Neural crest cell (in vitro differentiated cells): ENCODE results near the gene SPRYD3. TPM values are rescaled to one million over a fixed set of nuclear protein-coding genes. Genes with fewer than 3 reads are reported as not detected.
A peak's percentile ranks its signal among the peaks of the same experiment; 100 is the strongest.

Experiments
- DNase-seq: peaks from one replicate; pipeline ENCODE4 v3.0.0; 2021; ENCODE audit warnings: low read depth, mixed read lengths, low spot score
- H3K27ac Mint-ChIP-seq: one replicate; pipeline ENCODE4 v1.8.0; 2021; ENCODE audit warnings: mild to moderate bottlenecking, mixed read lengths; ENCODE audit not compliant: unreplicated experiment
- H3K27me3 Mint-ChIP-seq: 2 replicates; pipeline ENCODE4 v1.8.0; 2021; ENCODE audit warnings: low read depth, mild to moderate bottlenecking, mixed read lengths
- H3K36me3 Mint-ChIP-seq: 2 replicates; pipeline ENCODE4 v1.8.0; 2021; ENCODE audit warnings: low read depth, mild to moderate bottlenecking, mixed read lengths
- H3K4me1 Mint-ChIP-seq: 2 replicates; pipeline ENCODE4 v1.8.0; 2021; ENCODE audit warnings: mixed read lengths
- H3K4me3 Mint-ChIP-seq: one replicate; pipeline ENCODE4 v1.8.0; 2021; ENCODE audit warnings: mild to moderate bottlenecking, mixed read lengths
- H3K9me3 Mint-ChIP-seq: 2 replicates; pipeline ENCODE4 v1.8.0; 2021; ENCODE audit warnings: mixed read lengths
- microRNA-seq: library from miRNA; unstranded; fragments of <30 nt; microRNA quantifications from one replicate; pipeline ENCODE4, GENCODE V29; 2020
- total RNA-seq: library from RNA; stranded (reverse); gene quantifications from 2 replicates; pipeline ENCODE4 v1.2.1, GENCODE V29; 2021
- TF ChIP-seq, protein P1 (sequence below): fragments of 200-600 bp; sonication (generic); conservative IDR thresholded peaks from 2 replicates; pipeline ENCODE4 v1.5.0; 2021; ENCODE audit warnings: antibody characterized with exemption, mild to moderate bottlenecking

The SPRYD3 gene
- total RNA-seq, 1 donor from 2014 or later = 11.2 TPM

DNA sequence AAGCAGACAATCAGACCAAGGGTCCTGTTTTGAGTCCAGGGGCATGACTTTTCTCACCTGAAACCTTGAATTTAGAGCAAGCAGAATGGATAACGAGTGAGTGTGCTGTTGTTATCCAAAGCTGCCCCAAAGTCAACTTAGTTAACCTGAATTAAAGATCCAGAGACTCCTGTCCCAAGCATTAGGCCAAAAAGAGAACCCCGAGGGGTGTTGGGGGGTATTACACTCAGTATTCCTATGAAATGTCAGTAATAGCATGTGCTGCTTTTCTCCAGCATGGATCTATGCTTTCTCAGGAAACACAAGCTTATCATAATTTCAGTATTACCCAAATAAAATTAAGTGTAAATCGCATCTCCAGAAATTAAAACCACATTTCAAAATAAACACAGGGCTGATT, 53.9 kb downstream of the SPRYD3 start:
- H3K27me3 Mint-ChIP-seq = no peaks in the 10 kb centered on the region
- no peak for DNase-seq
- no peaks in the 10 kb centered on the region for H3K4me1 Mint-ChIP-seq
- H3K4me3 Mint-ChIP-seq = no peak overlapping the region
- TF ChIP-seq, protein P1, sequence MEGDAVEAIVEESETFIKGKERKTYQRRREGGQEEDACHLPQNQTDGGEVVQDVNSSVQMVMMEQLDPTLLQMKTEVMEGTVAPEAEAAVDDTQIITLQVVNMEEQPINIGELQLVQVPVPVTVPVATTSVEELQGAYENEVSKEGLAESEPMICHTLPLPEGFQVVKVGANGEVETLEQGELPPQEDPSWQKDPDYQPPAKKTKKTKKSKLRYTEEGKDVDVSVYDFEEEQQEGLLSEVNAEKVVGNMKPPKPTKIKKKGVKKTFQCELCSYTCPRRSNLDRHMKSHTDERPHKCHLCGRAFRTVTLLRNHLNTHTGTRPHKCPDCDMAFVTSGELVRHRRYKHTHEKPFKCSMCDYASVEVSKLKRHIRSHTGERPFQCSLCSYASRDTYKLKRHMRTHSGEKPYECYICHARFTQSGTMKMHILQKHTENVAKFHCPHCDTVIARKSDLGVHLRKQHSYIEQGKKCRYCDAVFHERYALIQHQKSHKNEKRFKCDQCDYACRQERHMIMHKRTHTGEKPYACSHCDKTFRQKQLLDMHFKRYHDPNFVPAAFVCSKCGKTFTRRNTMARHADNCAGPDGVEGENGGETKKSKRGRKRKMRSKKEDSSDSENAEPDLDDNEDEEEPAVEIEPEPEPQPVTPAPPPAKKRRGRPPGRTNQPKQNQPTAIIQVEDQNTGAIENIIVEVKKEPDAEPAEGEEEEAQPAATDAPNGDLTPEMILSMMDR = no peak
- no peaks in the 10 kb centered on the region for H3K9me3 Mint-ChIP-seq
- no peak overlapping the region for H3K27ac Mint-ChIP-seq
- peaks cover 27% of the 10 kb centered on the region for H3K36me3 Mint-ChIP-seq

DNA sequence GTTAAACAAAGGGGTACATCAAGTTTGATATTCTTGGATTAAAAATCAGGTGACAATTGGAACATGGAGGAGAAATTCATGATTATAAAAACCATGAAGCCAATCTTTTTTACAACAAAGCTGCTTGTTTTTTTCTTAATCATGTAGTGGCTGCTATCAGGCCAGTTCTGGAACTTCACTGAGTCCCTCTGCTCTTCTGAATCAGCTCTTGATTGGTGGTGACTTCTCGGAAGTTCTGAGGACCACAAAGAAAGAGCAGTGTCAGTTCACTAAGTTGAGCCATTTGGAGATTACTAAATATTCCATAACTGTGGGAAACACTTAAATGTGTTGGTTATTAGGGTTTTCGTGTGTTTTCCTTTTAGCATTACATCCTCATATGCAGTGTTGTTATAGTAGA, 64.5 kb downstream of the SPRYD3 start:
- H3K9me3 Mint-ChIP-seq = no peaks in the 10 kb centered on the region
- peak overlapping the region; percentile 5 for H3K27ac Mint-ChIP-seq
- TF ChIP-seq, protein P1 = no peak
- H3K4me1 Mint-ChIP-seq = peaks cover 19% of the 10 kb centered on the region
- no peaks in the 10 kb centered on the region for H3K27me3 Mint-ChIP-seq
- H3K36me3 Mint-ChIP-seq = peaks cover 22% of the 10 kb centered on the region
- H3K4me3 Mint-ChIP-seq = peak overlapping the region; percentile 23
- no peak for DNase-seq

Small RNA genes lying within 50 kb of the gene (microRNA-seq; reads per million reads assigned to microRNA genes)
- gene MIR6757 = not detected

Other genes starting within 250 kb of the SPRYD3 start
- gene KRT79, start 245.1 kb downstream of the SPRYD3 start, total RNA-seq = not detected in 2 replicates
- not detected in 2 replicates for gene KRT78, start 230.4 kb downstream of the SPRYD3 start, total RNA-seq
- gene KRT8, start 174.3 kb downstream of the SPRYD3 start, total RNA-seq = 8.3 and 10.3 TPM in 2 replicates
- gene KRT18, start 130.3 kb downstream of the SPRYD3 start, total RNA-seq = 6.4 and 6.9 TPM in 2 replicates
- 514 and 527 TPM in 2 replicates for gene EIF4B, start 72.9 kb downstream of the SPRYD3 start, total RNA-seq
- 14.2 and 22.8 TPM in 2 replicates for gene TNS2, start 29.3 kb downstream of the SPRYD3 start, total RNA-seq
- 0.72 and 0.73 TPM in 2 replicates for gene IGFBP6, start 18.3 kb upstream of the SPRYD3 start, total RNA-seq
- not detected in 2 replicates for gene SOAT2, start 24.1 kb upstream of the SPRYD3 start, total RNA-seq
- gene ZNF740, start 101.3 kb upstream of the SPRYD3 start, total RNA-seq = 52.7 and 59.6 TPM in 2 replicates
- gene CSAD, start 101.5 kb upstream of the SPRYD3 start, total RNA-seq = 22.1 and 26.5 TPM in 2 replicates
- not detected in 2 replicates for gene ITGB7, start 127.9 kb upstream of the SPRYD3 start, total RNA-seq
- gene RARG, start 152.8 kb upstream of the SPRYD3 start, total RNA-seq = 5.4 and 5.9 TPM in 2 replicates
- 56.3 and 65.8 TPM in 2 replicates for gene ESPL1, start 188.9 kb upstream of the SPRYD3 start, total RNA-seq
- gene PFDN5, start 216.2 kb upstream of the SPRYD3 start, total RNA-seq = 324 and 326 TPM in 2 replicates
- gene MYG1, start 220.3 kb upstream of the SPRYD3 start, total RNA-seq = 67.1 and 72.7 TPM in 2 replicates
- gene AAAS, start 242.2 kb upstream of the SPRYD3 start, total RNA-seq = 94.1 and 95.1 TPM in 2 replicates